IMR-90 (cell line): ENCODE results near the gene GORASP1.

Experiments
- CTCF ChIP-seq: conservative IDR thresholded peaks from 2 replicates; pipeline ENCODE4 v1.5.1; 2012; ENCODE audit warnings: mild to moderate bottlenecking, low read depth, low read length, improper control_type of control experiment
- POLR2A ChIP-seq: IDR thresholded peaks from 2 replicates; pipeline ENCODE4 v1.6.1; 2012; ENCODE audit warnings: mild to moderate bottlenecking, low read depth, low read length

DNA sequence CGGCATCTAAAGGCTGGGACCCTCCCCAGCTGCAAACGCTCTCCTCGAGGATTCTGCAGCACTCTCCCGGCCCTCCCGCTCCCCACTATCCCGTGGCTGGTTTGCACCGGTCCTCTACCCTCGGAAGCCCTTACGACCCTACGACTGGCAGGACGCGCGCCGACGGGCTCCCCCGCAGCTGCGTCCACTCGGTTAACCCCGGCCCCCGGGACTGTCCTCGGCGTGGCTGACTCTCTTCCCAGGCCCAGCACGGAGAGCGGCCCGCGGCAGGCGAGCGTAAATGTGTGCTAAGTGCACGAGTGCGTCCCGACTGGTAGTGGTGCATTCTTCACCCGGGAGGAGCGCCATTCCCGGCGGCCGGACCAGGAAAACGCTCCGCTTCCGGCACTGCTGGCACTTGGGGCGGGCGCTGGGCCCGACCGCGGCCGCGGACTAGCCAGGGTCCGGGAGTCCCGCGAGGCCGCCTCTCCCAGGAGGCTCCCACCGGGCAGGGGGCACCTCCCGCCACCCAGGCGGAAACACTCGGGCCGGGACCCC, 508 bp downstream of the GORASP1 start:
- no peak for TF ChIP-seq POLR2A
- TF ChIP-seq CTCF: 0 out of 2 replicates have a peak, but pooled peaks have one; percentile 9
